Neural crest cell (in vitro differentiated cells): ENCODE data around the gene SLC39A6. TPM values are rescaled to one million over a fixed set of nuclear protein-coding genes. Genes with fewer than 3 reads are reported as not detected.
A peak's percentile ranks its signal among the peaks of the same experiment; 100 is the strongest.
"Not testable (repeated sequence)": the region's sequence is repeated elsewhere in the genome, so short reads cannot be mapped to it uniquely, and the experiment has no call there.

Experiments used
- DNase-seq: peaks from one replicate; pipeline ENCODE4 v3.0.0; 2021; ENCODE audit warnings: low read depth, mixed read lengths, low spot score
- H3K27ac Mint-ChIP-seq: one replicate; pipeline ENCODE4 v1.8.0; 2021; ENCODE audit warnings: mild to moderate bottlenecking, mixed read lengths; ENCODE audit not compliant: unreplicated experiment
- H3K27me3 Mint-ChIP-seq: 2 replicates; pipeline ENCODE4 v1.8.0; 2021; ENCODE audit warnings: low read depth, mild to moderate bottlenecking, mixed read lengths
- H3K36me3 Mint-ChIP-seq: 2 replicates; pipeline ENCODE4 v1.8.0; 2021; ENCODE audit warnings: low read depth, mild to moderate bottlenecking, mixed read lengths
- H3K4me1 Mint-ChIP-seq: 2 replicates; pipeline ENCODE4 v1.8.0; 2021; ENCODE audit warnings: mixed read lengths
- H3K4me3 Mint-ChIP-seq: one replicate; pipeline ENCODE4 v1.8.0; 2021; ENCODE audit warnings: mild to moderate bottlenecking, mixed read lengths
- H3K9me3 Mint-ChIP-seq: 2 replicates; pipeline ENCODE4 v1.8.0; 2021; ENCODE audit warnings: mixed read lengths
- CTCF ChIP-seq: fragments of 200-600 bp; sonication (generic); conservative IDR thresholded peaks from 2 replicates; pipeline ENCODE4 v1.5.0; 2021; ENCODE audit warnings: antibody characterized with exemption, mild to moderate bottlenecking
- total RNA-seq: library from RNA; stranded (reverse); gene quantifications from 2 replicates; pipeline ENCODE4 v1.2.1, GENCODE V29; 2021

The SLC39A6 gene
- total RNA-seq, 1 donor from 2014 or later: 101 TPM

GRCh38 chr18:36120297-36120696, 8.8 kb downstream of the SLC39A6 start:
- no peaks in the 10 kb centered on the region for H3K27me3 Mint-ChIP-seq
- no peaks in the 10 kb centered on the region for H3K9me3 Mint-ChIP-seq
- H3K4me3 Mint-ChIP-seq: no peak overlapping the region
- no peak for DNase-seq
- peaks cover 12% of the 10 kb centered on the region for H3K4me1 Mint-ChIP-seq
- no peak for TF ChIP-seq CTCF
- peaks cover 18% of the 10 kb centered on the region for H3K36me3 Mint-ChIP-seq
- peak overlapping the region; percentile 15 for H3K27ac Mint-ChIP-seq

GRCh38 chr18:36116771-36117170, 12.4 kb downstream of the SLC39A6 start:
- Mint-ChIP-seq H3K4me1 (peaks cover 10% of the 10 kb centered on the region), H3K36me3 (peaks cover 26% of the 10 kb centered on the region)
- H3K4me3 Mint-ChIP-seq, H3K27ac Mint-ChIP-seq, H3K9me3 Mint-ChIP-seq, H3K27me3 Mint-ChIP-seq, DNase-seq: not testable (repeated sequence)

GRCh38 chr18:36114738-36115137, 14.4 kb downstream of the SLC39A6 start:
- Mint-ChIP-seq H3K9me3 (no peaks in the 10 kb centered on the region), H3K27ac (no peak overlapping the region), H3K27me3 (no peaks in the 10 kb centered on the region), H3K4me1 (peaks cover 4% of the 10 kb centered on the region), H3K4me3 (no peak overlapping the region), H3K36me3 (peaks cover 33% of the 10 kb centered on the region)
- no peak for TF ChIP-seq CTCF
- DNase-seq: no peak

GRCh38 chr18:36114251-36114650, 14.9 kb downstream of the SLC39A6 start:
- no peak for DNase-seq
- Mint-ChIP-seq H3K27me3 (no peaks in the 10 kb centered on the region), H3K36me3 (peaks cover 33% of the 10 kb centered on the region), H3K27ac (no peak overlapping the region), H3K4me1 (peaks cover 4% of the 10 kb centered on the region), H3K9me3 (no peaks in the 10 kb centered on the region), H3K4me3 (no peak overlapping the region)
- TF ChIP-seq CTCF: no peak

GRCh38 chr18:36112302-36112701, 16.8 kb downstream of the SLC39A6 start:
- Mint-ChIP-seq H3K9me3 (no peaks in the 10 kb centered on the region), H3K36me3 (peaks cover 35% of the 10 kb centered on the region), H3K4me3 (no peak overlapping the region), H3K4me1 (no peaks in the 10 kb centered on the region), H3K27me3 (no peaks in the 10 kb centered on the region), H3K27ac (no peak overlapping the region)
- TF ChIP-seq CTCF: no peak
- no peak for DNase-seq

- no peak for DNase-seq
- H3K4me3 Mint-ChIP-seq: no peak overlapping the region
- no peaks in the 10 kb centered on the region for H3K9me3 Mint-ChIP-seq
- no peak overlapping the region for H3K27ac Mint-ChIP-seq
- H3K27me3 Mint-ChIP-seq: no peaks in the 10 kb centered on the region
- H3K4me1 Mint-ChIP-seq: no peaks in the 10 kb centered on the region
- TF ChIP-seq CTCF: no peak
- H3K36me3 Mint-ChIP-seq: peaks cover 21% of the 10 kb centered on the region
Observed at GRCh38 chr18:36109737-36110136, 19.4 kb downstream of the SLC39A6 start.
